Neural crest cell (in vitro differentiated cells): Measurements from ENCODE around the gene BTBD9. TPM values are rescaled to one million over a fixed set of nuclear protein-coding genes. Genes with fewer than 3 reads are reported as not detected.
"Not testable (repeated sequence)": the region's sequence is repeated elsewhere in the genome, so short reads cannot be mapped to it uniquely, and the experiment has no call there.

Experiments
- DNase-seq: peaks from one replicate; pipeline ENCODE4 v3.0.0; 2021; ENCODE audit warnings: low read depth, mixed read lengths, low spot score
- H3K27ac Mint-ChIP-seq: one replicate; pipeline ENCODE4 v1.8.0; 2021; ENCODE audit warnings: mild to moderate bottlenecking, mixed read lengths; ENCODE audit not compliant: unreplicated experiment
- H3K27me3 Mint-ChIP-seq: 2 replicates; pipeline ENCODE4 v1.8.0; 2021; ENCODE audit warnings: low read depth, mild to moderate bottlenecking, mixed read lengths
- H3K36me3 Mint-ChIP-seq: 2 replicates; pipeline ENCODE4 v1.8.0; 2021; ENCODE audit warnings: low read depth, mild to moderate bottlenecking, mixed read lengths
- H3K4me1 Mint-ChIP-seq: 2 replicates; pipeline ENCODE4 v1.8.0; 2021; ENCODE audit warnings: mixed read lengths
- H3K4me3 Mint-ChIP-seq: one replicate; pipeline ENCODE4 v1.8.0; 2021; ENCODE audit warnings: mild to moderate bottlenecking, mixed read lengths
- H3K9me3 Mint-ChIP-seq: 2 replicates; pipeline ENCODE4 v1.8.0; 2021; ENCODE audit warnings: mixed read lengths
- total RNA-seq: library from RNA; stranded (reverse); gene quantifications from 2 replicates; pipeline ENCODE4 v1.2.1, GENCODE V29; 2021
- TF ChIP-seq, protein P1 (sequence below): fragments of 200-600 bp; sonication (generic); conservative IDR thresholded peaks from 2 replicates; pipeline ENCODE4 v1.5.0; 2021; ENCODE audit warnings: antibody characterized with exemption, mild to moderate bottlenecking

BTBD9 gene
- total RNA-seq, 1 donor from 2014 or later: 18.0 TPM

DNA sequence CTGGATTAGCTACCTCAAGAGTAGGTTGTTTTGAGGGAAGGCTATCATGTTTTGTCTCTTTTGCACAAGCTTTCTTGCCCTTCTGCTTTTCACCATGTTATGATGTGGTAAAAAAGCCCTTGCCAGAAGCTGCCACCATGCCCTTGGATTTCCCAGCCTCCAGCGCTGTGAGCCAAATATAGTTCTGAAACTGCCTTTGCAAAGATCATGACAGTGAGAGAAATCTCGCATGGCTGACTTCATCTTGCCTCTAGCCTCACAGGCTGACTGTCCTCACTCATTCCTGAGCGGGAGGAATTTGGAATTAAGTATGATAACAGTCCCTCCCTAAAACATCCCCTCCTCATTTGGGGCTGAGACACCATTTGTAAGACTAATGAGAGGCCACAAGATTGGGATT, 207.7 kb downstream of the BTBD9 start:
- TF ChIP-seq, protein P1, sequence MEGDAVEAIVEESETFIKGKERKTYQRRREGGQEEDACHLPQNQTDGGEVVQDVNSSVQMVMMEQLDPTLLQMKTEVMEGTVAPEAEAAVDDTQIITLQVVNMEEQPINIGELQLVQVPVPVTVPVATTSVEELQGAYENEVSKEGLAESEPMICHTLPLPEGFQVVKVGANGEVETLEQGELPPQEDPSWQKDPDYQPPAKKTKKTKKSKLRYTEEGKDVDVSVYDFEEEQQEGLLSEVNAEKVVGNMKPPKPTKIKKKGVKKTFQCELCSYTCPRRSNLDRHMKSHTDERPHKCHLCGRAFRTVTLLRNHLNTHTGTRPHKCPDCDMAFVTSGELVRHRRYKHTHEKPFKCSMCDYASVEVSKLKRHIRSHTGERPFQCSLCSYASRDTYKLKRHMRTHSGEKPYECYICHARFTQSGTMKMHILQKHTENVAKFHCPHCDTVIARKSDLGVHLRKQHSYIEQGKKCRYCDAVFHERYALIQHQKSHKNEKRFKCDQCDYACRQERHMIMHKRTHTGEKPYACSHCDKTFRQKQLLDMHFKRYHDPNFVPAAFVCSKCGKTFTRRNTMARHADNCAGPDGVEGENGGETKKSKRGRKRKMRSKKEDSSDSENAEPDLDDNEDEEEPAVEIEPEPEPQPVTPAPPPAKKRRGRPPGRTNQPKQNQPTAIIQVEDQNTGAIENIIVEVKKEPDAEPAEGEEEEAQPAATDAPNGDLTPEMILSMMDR: no peak
- no peaks in the 10 kb centered on the region for H3K27me3 Mint-ChIP-seq
- H3K9me3 Mint-ChIP-seq: peaks cover 8% of the 10 kb centered on the region
- H3K27ac Mint-ChIP-seq: no peak overlapping the region
- no peak for DNase-seq
- no peak overlapping the region for H3K4me3 Mint-ChIP-seq
- H3K4me1 Mint-ChIP-seq: peaks cover 4% of the 10 kb centered on the region
- H3K36me3 Mint-ChIP-seq: no peaks in the 10 kb centered on the region

DNA sequence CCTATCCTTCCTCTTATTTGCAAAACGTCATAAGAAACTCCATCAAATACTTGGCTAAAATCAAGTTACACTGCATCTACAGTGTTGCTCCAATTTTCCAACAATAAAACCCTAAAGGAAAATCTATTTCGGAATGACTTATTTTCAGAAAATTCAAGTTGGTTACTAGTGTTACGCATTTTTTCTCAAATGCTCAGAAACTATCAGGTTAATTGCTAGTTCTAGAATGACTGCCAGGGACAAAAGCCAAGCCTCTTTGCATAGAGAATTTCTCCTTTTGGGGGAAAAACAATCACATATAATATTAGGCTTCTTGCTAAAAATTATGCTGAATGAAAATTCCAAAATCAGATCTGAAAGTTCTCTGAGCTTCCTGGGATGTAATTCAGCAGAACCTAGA, 210.2 kb downstream of the BTBD9 start:
- peaks cover 8% of the 10 kb centered on the region for H3K9me3 Mint-ChIP-seq
- no peaks in the 10 kb centered on the region for H3K36me3 Mint-ChIP-seq
- no peak overlapping the region for H3K27ac Mint-ChIP-seq
- H3K4me1 Mint-ChIP-seq: peaks cover 4% of the 10 kb centered on the region
- TF ChIP-seq, protein P1: no peak
- no peaks in the 10 kb centered on the region for H3K27me3 Mint-ChIP-seq
- DNase-seq: no peak
- H3K4me3 Mint-ChIP-seq: no peak overlapping the region

DNA sequence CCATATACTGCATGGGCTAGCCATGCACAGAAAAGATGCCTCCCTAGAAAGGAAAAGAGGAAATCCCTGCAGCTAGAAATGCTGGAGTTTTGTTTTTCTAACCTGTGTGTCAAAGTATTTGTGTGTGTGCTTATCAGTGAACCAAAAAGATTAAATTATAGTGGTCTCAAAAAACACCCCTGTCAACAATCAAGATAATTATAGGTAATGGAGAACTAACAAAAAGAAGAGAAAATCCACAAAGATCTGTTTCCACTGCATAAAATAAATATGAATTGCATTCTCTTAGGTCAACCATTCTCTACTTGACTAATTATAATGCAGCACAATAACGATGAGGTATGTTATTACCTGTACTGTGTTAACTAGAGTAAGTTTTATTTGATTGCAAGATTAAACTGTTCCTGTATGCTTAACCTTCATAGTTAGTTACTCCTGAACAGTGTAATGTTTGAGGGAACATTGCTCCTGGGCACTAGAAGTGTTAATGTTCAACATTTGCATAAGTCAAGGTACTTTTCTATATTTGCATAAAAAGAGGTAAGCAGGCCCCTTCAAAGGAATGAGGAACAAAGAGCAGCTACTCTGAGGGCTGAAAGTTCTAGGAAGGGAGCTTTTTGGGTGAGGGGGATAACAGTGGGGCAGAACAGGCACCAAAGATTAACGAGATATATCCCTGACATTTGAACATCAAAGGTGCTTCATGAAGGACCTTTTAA, 212.1 kb downstream of the BTBD9 start:
- DNase-seq: no peak
- Mint-ChIP-seq H3K27ac (no peak overlapping the region), H3K4me3 (no peak overlapping the region), H3K36me3 (no peaks in the 10 kb centered on the region), H3K9me3 (peaks cover 8% of the 10 kb centered on the region), H3K4me1 (peaks cover 4% of the 10 kb centered on the region), H3K27me3 (no peaks in the 10 kb centered on the region)
- TF ChIP-seq, protein P1: no peak

DNA sequence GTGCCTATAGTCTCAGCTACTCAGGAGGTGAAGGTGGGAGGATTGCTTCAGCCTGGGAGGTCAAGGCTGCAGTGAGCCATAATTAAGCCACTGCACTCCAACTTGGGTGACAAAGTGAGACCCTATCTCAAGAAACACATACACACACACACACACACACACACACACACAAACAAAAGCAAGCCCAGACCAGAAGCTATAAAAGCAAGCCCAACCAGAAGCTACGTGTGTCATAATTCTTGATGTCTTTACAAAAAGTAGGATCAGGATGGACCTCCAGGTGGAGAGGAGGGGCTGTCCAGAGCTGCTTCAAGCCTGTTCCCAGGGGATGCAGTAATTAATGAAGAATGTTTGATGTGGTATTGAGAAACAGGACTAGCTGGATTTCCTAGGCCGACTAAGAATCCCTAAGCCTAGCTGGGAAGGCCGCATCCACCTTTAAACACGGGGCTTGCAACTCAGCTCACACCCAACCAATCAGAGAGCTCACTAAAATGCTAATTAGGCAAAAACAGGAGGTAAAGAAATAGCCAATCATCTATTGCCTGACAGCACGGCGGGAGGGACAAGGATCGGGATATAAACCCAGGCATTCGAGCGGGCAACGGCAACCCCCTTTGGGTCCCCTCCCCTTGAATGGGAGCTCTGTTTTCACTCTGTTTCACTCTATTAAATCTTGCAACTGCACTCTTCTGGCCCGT, 213.8 kb downstream of the BTBD9 start:
- not testable (repeated sequence) for H3K36me3 Mint-ChIP-seq, H3K4me3 Mint-ChIP-seq, DNase-seq, H3K9me3 Mint-ChIP-seq, H3K4me1 Mint-ChIP-seq, H3K27me3 Mint-ChIP-seq, H3K27ac Mint-ChIP-seq

DNA sequence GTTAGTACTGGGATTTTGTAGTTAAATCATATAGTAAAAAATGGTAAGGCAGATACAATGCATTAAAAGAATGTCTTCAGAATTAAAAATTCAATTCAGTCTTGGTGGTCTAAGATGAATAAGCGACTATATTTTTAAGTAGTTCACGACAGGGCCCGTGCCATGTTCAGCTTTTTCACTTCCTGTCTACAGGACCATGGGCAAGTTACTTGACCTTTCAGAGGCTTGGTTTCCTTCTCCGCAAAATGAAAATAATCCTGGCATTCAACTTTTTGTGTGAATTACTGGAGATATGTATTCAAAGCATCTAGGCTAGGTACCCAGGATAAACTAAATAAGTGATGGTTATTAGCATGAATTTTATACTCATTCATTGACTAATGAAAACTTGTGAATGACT, 216.0 kb downstream of the BTBD9 start:
- H3K4me1 Mint-ChIP-seq: no peaks in the 10 kb centered on the region
- TF ChIP-seq, protein P1: no peak
- H3K9me3 Mint-ChIP-seq: no peaks in the 10 kb centered on the region
- H3K4me3 Mint-ChIP-seq: no peak overlapping the region
- no peak for DNase-seq
- no peaks in the 10 kb centered on the region for H3K36me3 Mint-ChIP-seq
- H3K27ac Mint-ChIP-seq: no peak overlapping the region
- H3K27me3 Mint-ChIP-seq: no peaks in the 10 kb centered on the region

DNA sequence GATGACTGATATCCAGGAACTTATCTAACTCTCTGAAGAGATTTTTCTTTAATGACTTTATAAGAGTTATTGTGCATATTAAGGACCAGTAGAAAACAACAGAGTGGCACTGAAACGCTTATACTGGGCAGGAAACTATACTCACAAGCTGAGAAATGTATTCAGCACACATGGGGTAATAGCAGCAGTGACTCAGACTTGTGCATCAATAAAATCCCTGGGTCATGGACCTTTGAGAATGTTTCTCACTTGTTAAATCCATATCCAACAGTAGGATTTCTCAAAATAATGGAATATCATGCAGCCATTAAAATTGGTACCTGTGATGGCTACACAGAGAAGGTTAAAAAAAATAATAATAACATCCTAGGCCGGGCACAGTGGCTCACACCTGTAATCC, 219.5 kb downstream of the BTBD9 start:
- H3K36me3 Mint-ChIP-seq: no peaks in the 10 kb centered on the region
- no peak overlapping the region for H3K4me3 Mint-ChIP-seq
- TF ChIP-seq, protein P1: no peak
- H3K4me1 Mint-ChIP-seq: no peaks in the 10 kb centered on the region
- no peaks in the 10 kb centered on the region for H3K9me3 Mint-ChIP-seq
- no peak overlapping the region for H3K27ac Mint-ChIP-seq
- no peaks in the 10 kb centered on the region for H3K27me3 Mint-ChIP-seq
- DNase-seq: no peak
